ENCODE data around the gene ANAPC15.

Gene ANAPC15

GRCh38 chr11:72124046-72124445 lies 11.6 kb upstream of the ANAPC15 start:
- no peak for DNase-seq

GRCh38 chr11:72123117-72123653 lies 10.7 kb upstream of the ANAPC15 start:
- DNase-seq: no peak

GRCh38 chr11:72122607-72123006 lies 10.1 kb upstream of the ANAPC15 start:
- DNase-seq: peak; percentile 61

- no peak for DNase-seq
Measured at GRCh38 chr11:72120930-72121329, 8.4 kb upstream of the ANAPC15 start.

GRCh38 chr11:72119198-72119597 lies 6.7 kb upstream of the ANAPC15 start:
- DNase-seq: no peak

GRCh38 chr11:72116019-72116755 lies 3.7 kb upstream of the ANAPC15 start:
- DNase-seq: no peak

GRCh38 chr11:72114570-72114969 lies 2.1 kb upstream of the ANAPC15 start:
- DNase-seq: no peak

- DNase-seq: peak; percentile 85
Measured at GRCh38 chr11:72112978-72113808, 698 bp upstream of the ANAPC15 start.

- no peak for DNase-seq
Measured at GRCh38 chr11:72111300-72112142, 974 bp downstream of the ANAPC15 start.

- DNase-seq: no peak
Measured at GRCh38 chr11:72105888-72106287, 6.6 kb downstream of the ANAPC15 start, which contains the start of gene TOMT. TSS of gene TOMT (plus strand) at chr11:72105924. CDS start at chr11:72105952, 28 bp downstream.

- no peak for DNase-seq
Measured at GRCh38 chr11:72103754-72104167, 8.7 kb downstream of the ANAPC15 start.

GRCh38 chr11:72102946-72103753 lies 9.3 kb downstream of the ANAPC15 start, which contains the start of gene LAMTOR1:
TSS of gene LAMTOR1 (minus strand) at chr11:72103297. CDS start at chr11:72103224, 73 bp downstream.
- peak; percentile 100 for DNase-seq

GRCh38 chr11:72102631-72102945 lies 9.9 kb downstream of the ANAPC15 start:
- DNase-seq: no peak

GRCh38 chr11:72102162-72102561 lies 10.3 kb downstream of the ANAPC15 start:
- peak; percentile 78 for DNase-seq

- peak; percentile 95 for DNase-seq
Measured at GRCh38 chr11:72100462-72100861, 12.0 kb downstream of the ANAPC15 start.

- no peak for DNase-seq
Measured at GRCh38 chr11:72100009-72100408, 12.5 kb downstream of the ANAPC15 start.

- DNase-seq: no peak
Measured at GRCh38 chr11:72098741-72099140, 13.8 kb downstream of the ANAPC15 start.

GRCh38 chr11:72091292-72091691 lies 21.2 kb downstream of the ANAPC15 start:
- DNase-seq: peak; percentile 99

GRCh38 chr11:72088076-72088808 lies 24.3 kb downstream of the ANAPC15 start:
- DNase-seq: no peak

GRCh38 chr11:72085621-72086351 lies 26.7 kb downstream of the ANAPC15 start:
- DNase-seq: no peak

Measured in OCI-M1 (cell line).